G401 (cell line): ENCODE data around the gene MARCHF2. TPM values are rescaled to one million over a fixed set of nuclear protein-coding genes. Genes with fewer than 3 reads are reported as not detected.
A peak's percentile ranks its signal among the peaks of the same experiment; 100 is the strongest.

Experiments used
- DNase-seq: peaks from one replicate; pipeline ENCODE4 v3.0.0-alpha.2; 2015; ENCODE audit warnings: low spot score
- in situ Hi-C: cut with HindIII; loops from 2 replicates; pipeline ENCODE4 v1.10.0; 2016; ENCODE audit warnings: low sequenced_read_pairs, mixed read lengths
- total RNA-seq: library from RNA; depleted of rRNA; stranded (reverse); fragments of >200 nt; shearing (Covaris generic); gene quantifications from 2 replicates; pipeline ENCODE4 v1.2.3, GENCODE V29; 2014

MARCHF2 gene
- total RNA-seq, 1 experiment from 2014 or later, result 45.4 TPM

DNA sequence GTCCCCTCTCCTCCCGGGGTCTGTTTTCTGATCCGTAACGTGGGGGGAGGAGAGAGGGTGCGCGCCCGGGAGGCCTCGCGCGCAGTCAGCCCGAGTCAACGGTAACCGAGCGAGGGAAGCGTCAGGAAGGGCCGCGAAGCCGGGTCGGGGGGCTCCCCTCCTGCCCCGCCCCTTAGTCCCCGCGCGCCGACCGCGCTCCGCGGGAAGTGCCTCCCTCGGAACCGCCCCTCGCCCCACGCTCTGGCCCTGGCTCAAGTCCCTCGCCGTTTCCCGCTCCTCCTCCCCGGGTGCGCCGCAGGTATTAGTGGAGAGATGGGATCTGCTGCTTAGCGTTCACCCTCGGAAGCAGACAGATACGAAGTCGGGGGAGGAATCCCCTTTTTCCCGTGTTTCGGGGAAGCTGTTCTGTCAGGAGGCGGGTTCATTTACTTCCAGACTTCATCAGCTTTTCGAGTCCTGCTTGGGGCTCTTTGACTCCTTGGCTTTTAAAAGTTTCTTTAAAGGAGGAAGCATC is 32.4 kb downstream of the MARCHF2 start:
- DNase-seq, result no peak

DNA sequence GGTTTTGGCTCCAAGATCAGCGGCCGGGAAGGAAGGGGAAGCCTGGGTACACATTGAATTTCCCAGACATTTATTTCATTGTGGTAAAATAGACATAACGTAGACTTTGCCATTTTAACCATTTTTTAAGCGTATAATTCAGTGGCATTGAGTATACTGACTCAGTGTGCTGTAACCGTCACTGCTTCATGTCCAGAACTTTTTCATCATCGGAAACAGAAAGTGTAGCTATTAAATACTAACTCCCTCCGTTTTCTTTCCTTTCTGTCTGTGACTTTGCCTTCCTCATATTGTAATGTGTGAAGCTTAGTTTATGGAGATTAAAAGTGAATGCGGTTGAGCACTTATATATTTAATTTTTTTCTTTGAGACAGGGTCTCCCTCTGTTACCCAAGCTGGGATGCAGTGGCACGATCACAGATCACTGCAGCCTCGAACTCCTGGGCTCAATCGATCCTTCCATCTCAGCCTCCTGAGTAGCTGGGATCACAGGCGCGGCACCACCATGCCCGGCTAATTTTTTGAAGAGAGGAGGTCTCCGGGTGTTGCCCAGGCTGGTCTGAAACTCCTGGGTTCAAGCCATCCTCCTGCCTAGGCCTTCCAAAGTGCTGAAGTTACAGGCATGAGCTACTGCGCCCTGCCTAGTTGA is 33.1 kb downstream of the MARCHF2 start:
- no peak for DNase-seq
- in situ Hi-C loops, result loop anchor here (10.0 kb wide), 1 partner anchor 79 kb away; no protein-coding TSS in a partner anchor

More for the DNA sequence above, 32.4 kb downstream of the MARCHF2 start:
- in situ Hi-C loops, result loop anchor here (10.0 kb wide), 1 partner anchor 79 kb away; no protein-coding TSS in a partner anchor

DNA sequence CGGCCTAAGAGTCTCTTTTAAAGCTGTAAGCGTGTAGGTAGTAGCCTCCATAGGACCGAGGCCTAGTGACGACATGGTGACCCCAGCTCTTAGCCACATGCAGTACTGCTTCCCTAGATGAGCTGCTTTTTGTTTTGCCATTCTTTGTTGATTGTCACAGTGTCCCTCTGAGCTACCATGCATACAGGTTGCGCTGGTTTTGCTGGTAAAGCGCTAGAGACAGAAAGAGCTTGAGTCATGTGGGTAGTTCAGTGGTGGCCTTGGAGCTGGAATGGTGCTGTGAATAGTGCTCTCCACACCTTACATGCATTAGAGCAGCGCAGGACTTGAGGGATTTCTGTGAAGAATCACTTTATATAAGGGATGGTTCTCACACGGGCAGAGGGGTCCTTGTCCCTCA is 36.7 kb downstream of the MARCHF2 start:
- no peak for DNase-seq
- in situ Hi-C loops, result loop anchor here (10.0 kb wide), 1 partner anchor 75 kb away; no protein-coding TSS in a partner anchor

DNA sequence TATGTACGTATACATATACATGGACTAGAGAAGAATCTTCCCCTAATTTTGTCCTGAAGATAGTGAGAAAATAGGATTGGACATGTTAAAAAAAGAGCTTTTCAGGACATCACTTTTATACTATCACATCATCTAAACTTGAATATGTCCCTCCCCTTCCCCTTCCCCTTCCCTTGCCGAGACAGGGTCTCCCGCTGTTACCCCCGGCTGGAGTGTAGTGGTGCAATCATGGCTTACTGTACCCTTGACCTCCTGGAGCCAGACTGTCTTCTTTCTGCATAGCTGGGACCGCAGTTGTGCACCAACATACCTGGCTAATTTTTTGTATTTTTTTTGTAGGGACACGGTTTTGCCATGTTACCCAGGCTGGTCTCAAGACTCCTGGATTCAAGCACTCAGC is 38.3 kb downstream of the MARCHF2 start:
- in situ Hi-C loops, result no loop called here
- no peak for DNase-seq

DNA sequence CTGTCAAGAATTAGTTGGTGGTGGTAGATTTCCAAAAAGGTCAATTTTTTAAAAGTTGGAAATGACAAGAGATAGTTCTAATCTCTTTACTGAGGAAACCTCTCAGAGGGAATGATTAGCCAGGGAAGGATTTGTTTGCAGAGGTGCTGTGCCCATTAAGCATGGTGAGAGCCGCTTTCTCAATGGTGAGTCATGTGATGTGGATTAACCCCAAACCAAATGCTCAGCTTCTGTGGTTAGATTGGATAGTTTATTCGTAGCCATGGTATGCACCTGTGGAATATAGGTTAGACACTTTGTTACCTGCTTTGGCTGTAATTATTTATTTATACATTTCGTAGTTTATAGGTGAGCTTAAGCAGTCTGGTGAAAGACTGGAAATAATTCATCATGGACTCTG is 38.8 kb downstream of the MARCHF2 start:
- in situ Hi-C loops, result no loop called here
- DNase-seq, result no peak

DNA sequence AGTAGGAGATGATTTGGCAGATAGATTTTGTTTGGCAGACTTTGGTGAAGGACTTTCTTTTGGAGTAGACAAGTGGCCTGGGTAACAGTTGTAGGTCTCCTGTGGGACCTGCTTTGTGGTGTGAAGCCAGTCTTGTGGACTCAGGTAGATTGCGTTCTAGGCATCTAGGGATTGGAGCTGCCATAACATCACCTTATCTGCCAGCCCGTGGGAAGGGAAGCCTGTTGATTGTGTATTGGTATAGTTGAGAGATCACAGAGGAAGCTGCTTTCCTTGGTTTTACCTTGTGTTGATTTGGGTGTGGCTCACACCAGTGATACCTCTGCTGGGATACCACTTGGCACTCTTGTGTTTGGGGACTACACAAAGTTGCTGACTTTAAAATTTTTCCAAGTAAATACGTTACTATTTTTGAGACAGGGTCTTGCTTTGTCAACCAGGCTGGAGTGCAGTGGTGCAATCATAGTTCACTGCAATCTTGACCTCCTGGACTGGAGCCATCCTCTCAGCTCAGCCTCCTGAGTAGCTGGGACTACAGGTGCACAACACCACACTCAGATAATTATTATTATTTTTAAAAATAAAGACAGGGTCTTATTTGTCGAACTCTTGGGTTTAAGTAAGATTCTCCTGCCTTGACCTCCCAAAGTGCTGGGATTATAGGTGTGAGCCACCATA is 39.5 kb downstream of the MARCHF2 start:
- in situ Hi-C loops, result no loop called here
- no peak for DNase-seq

DNA sequence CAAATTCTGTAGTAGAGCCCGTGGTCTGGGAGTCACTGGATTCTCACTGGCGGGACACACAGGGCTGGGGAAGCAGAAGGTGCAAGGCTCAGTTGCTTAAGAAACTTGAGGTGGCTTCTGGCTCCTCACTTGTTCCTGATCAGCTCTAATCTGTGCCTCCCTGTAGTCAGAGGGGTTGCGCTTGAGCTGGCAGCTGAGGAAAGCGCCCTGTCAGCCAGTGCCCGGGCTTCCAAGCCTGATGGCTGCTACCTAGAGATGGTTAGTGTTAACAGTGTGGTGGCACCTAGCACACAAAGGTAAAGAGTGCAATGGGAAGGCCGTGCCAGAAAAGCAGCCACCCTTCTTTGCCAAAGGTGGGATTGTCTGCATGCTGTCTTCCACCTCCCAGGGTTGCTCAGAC is 40.5 kb downstream of the MARCHF2 start:
- in situ Hi-C loops, result no loop called here
- no peak for DNase-seq

DNA sequence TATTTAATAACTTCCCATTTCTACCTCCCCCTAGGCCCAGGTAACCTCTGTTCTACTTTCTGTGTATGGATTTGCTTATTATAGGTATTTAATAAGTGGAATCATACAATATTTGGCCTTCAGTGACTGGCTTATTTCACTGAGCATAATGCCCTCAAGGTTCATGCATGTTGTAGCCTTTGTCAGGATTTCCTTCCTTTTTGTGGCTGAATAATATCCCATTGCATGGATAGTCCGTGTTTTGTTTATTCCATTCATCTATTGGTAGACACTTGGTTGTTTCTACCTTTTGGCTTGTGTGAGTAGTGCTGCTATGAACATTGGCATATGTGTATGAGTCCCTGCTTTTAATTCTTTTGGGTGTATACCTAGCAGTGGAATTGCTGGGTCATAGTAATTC is 41.1 kb downstream of the MARCHF2 start:
- in situ Hi-C loops, result no loop called here
- no peak for DNase-seq

DNA sequence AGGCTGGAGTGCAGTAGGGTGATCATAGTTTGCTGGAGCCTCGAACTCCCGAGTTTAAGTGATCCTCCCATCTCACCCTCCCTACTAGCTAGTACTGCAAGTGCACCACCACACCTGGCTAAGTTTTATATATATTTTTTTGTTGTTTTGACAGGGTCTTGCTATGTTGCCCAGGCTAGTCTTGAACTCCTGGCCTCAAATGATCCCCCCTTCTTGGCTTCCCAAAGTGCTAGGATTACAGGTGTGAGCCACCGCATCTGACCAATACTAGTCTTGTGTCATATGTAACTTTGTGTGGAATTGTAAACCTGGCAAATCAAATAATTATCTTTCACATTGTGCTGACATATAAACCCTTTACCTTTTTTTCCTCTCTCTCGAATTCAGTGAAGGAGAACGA is 41.9 kb downstream of the MARCHF2 start:
- in situ Hi-C loops, result no loop called here
- DNase-seq, result no peak

DNA sequence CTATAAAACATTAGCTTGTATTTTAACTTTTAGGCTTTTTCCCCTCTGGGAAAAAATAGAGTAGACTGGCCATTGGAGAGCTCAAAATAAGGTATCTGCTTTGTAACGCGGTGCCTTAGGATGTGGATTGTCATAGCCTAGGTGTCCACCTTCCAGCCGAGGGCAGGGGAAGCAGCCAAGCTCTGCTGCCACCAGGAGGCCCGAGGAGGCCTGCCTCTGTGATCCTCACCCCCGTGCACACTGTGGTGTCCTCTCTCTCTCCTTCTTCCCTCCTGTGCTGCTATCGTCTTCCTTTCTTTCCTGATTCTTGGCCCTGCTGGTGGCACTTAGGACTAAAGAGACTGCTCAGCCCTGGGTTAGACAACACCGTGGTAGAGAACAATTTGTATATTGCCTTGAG is 43.0 kb downstream of the MARCHF2 start:
- peak; percentile 48 for DNase-seq

DNA sequence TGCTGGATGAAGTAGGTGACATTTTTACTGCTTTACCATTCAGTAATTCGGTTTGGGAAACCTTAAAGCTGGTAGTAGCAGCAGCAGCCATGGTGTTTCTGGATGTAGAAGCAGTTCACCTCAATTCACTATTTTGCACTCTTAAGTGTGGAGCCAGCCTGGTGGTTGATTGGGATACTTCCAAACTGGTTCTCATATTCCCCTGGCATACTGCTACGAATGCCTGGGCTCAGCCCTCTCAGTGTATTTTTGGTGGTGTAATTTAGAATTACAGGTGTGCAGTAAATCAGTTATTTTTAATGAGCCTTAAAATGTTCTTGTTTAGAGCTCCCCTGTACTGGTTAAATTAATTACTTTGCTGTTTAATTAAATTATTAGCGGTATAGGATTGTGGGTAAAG is 44.1 kb downstream of the MARCHF2 start:
- no peak for DNase-seq
- in situ Hi-C loops, result no loop called here

More for the DNA sequence above, 43.0 kb downstream of the MARCHF2 start:
- in situ Hi-C loops, result no loop called here

DNA sequence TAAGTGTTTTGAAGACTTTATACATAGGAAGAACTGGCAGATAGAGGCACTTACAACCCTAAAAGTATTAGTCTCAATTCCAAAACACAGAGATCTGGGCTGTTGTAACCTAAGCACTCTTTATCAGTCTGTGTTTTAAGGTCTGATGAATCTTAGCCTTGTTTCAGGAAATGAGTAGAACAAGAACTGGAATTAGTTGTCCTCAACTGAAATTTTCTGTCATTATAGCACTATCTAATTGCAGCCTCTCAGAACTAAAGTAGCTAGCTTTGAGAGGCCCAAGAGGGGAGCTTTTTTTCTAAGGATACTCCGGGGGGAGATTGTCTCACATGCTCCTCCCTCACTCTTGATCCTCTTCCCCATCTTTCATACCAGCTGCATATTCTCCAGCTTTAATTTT is 44.7 kb downstream of the MARCHF2 start:
- no peak for DNase-seq
- in situ Hi-C loops, result no loop called here

DNA sequence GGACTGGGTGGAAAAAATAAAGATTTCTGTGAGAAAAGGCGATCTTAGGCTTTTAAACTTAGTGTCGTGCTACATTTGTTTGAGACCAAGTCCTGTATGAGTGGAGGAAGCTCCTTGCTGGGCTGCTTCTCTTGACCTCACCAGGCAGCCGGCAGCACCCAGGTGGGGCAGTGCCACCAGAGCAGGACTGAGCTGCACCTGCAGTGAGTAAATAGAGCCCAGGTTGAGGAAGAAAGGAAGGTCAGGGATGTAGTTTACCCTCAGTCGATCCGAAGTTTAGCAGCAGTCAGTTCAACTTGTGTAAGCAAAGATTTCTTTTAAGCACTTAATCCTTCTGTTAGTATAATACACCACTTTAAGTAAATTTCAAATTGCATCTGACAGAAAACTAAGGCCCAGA is 45.3 kb downstream of the MARCHF2 start:
- in situ Hi-C loops, result no loop called here
- no peak for DNase-seq

DNA sequence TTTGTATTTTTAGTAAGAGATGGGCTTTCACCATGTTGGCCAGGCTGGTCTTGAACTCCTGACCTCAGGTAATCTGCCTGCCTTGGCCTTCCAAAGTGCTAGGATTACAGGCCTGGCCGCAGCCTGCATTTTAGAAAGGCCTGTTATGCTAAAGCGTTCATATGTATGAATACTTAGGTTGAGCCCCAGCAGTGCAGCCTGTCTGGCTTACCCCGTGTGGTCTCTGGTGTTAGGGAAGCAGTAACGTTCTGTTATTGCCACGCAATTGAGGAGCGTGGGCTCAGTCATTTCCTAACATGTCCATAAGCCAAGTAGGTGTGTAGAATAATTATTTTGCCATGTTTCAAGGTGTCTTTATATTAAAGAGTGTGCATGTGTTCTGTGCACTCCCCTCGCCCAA is 46.0 kb downstream of the MARCHF2 start:
- in situ Hi-C loops, result no loop called here
- no peak for DNase-seq

DNA sequence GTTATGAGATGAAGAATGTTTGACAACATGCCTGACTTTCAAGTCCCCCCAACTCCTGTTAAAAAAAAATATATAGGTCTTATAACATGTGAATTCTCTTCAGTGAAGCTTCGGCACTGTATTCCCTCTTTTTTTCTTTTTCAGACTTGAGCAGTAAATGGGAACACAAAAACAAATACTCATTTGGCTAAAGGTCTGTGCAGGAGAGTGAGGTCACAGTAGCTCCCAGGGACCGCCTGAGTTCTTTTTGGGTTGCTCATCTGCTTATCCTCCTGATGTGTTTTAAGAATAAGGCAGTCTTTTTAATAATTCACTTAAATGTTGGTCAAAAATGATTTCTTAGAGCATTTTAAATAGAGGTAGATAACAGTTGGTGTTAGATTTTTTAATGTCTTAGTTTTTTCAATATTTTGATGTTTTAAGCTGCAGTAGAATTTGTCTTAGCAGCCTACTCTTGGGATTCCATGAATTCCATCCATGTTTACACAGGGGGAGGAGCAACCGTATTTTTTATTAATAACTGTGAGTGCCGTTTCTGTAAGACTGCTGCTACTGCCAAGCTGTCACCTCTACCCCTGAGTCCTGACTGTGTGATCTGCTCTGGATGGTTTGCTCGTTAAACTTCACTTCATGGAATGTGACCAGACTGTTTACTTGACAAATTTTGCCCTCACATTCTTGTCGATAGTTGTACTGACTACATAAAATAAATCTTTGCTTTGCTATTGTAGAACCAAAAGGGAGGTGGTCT is 46.6 kb downstream of the MARCHF2 start:
- DNase-seq, result no peak
- in situ Hi-C loops, result no loop called here

DNA sequence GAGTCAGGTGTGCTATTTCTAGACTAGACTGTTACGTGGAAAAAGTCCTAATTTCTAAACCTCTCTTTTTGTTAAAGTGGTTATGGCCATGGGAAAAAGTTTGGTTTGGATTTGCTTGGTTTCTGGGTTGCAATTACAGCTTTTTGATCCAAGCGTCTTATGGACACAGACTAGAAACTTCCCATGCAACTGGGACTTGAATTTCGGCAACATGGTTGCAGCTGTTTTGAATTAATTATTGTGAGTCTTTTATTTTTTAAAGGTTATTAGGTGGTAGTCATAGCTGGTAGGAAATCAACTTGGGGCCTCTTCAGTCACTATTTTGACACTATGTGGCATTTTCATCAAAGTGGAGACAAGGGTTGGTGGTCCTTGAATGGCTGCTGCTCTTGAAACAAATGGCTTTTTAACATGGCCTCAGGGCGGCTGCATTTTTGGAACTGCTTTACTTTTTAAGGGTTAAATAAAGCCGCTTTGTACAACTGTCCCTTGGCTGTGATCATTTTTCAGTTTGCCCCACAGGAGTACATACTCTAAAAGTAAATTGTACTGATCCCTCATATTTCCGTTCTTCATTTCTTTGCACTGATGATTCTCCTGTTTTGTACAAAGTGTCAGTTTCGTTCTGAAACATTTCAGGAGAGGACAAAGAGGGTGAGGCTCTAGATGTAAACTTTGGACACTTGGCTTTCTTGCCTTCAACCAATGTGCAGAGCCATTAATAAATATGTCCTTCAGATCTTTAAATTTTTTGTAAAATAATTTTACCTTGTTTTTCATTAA is 47.6 kb downstream of the MARCHF2 start:
- in situ Hi-C loops, result no loop called here
- no peak for DNase-seq

DNA sequence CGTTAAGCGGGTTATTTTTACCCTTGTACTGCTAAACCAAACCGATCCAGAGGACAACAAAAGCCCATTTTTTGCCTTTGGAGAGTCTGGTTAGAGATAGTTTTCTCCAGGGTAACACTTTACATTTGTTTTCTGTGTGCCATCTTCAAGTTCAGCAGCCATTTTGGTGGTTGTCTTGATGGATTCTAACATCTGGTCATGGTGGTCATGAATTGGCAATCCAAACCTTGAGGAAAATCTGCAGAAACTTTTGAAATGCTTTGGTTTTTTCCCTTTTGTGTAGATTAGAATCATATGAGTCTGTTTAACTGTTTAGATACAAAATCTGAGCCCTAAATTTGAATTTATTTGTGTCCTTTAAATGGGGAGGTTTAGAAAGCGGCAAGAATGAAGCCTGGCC is 48.3 kb downstream of the MARCHF2 start:
- in situ Hi-C loops, result no loop called here

DNA sequence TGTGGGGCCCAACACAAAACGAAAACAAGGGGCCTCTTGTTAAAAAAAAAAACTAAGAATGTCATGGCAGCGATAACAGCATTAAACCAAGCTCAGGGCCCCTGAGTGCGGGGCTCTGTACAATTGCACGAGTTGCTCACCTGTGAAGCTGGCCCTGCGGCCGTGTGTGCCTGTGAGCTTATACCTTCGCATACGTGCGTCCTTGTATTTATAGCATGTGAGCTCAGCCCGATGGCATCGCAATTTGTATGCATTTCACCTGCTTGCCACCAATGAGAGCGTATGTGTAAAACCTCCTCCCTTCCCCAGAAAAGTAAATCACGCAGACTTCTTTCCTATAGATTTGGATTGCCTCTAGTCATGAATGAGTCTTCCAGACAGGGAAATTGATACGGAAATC is 48.8 kb downstream of the MARCHF2 start:
- DNase-seq, result no peak
- in situ Hi-C loops, result no loop called here

More for the DNA sequence above, 48.3 kb downstream of the MARCHF2 start:
- DNase-seq, result no peak

DNA sequence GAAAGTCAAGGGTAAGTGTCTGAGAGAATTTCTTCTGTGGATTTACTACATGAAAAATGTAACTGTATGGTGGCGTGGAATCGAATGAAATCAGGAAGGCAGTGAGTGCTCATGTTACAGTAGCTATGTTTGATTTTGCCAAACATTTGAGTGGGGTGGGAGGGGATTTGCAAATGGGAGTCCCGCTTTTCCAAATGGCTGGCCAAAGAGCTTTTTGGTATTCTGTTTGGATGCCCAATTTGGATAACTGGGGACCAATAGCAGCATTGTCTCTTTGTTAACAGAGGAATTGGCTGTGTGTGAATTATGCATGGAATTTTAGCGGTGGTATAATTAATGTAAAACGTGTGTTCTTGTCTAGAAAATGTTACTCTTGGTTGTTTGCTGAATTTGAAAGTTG is 49.5 kb downstream of the MARCHF2 start:
- in situ Hi-C loops, result no loop called here
- DNase-seq, result no peak
